Liver (tissue), 9 donors: Measurements from ENCODE around the gene TMEM131. TPM values are rescaled to one million over a fixed set of nuclear protein-coding genes. Genes with fewer than 3 reads are reported as not detected.

Experiments
- DNase-seq: peaks from one replicate; pipeline ENCODE4 v3.0.0-alpha.2; 2017; ENCODE audit warnings: low spot score
- H3K27ac ChIP-seq, 2 donors: one replicate each; pipeline ENCODE4 v1.7.0; 2013; ENCODE audit warnings: inconsistent platforms in 2 of 2, low read length in 2 of 2, control low read depth in 1 of 2, low read depth in 1 of 2, mild to moderate bottlenecking in 1 of 2
- H3K27me3 ChIP-seq, 4 donors: one replicate each; pipeline versions ENCODE4 v1.6.1 to v1.7.0; 2013; ENCODE audit warnings: low read length in 3 of 4, inconsistent platforms in 1 of 4, mild to moderate bottlenecking in 1 of 4, moderate library complexity in 1 of 4; ENCODE audit not compliant: control insufficient read depth in 4 of 4, insufficient read depth in 4 of 4
- H3K36me3 ChIP-seq, 4 donors: one replicate each; pipeline versions ENCODE4 v1.6.1 to v1.7.0; 2013; ENCODE audit warnings: low read length in 3 of 4, mild to moderate bottlenecking in 3 of 4, low read depth in 1 of 4, moderate library complexity in 1 of 4; ENCODE audit not compliant: control insufficient read depth in 4 of 4, insufficient read depth in 3 of 4
- H3K4me1 ChIP-seq, 4 donors: one replicate each; pipeline versions ENCODE4 v1.6.1 to v1.7.0; 2013; ENCODE audit warnings: low read length in 3 of 4, mild to moderate bottlenecking in 3 of 4, moderate library complexity in 1 of 4; ENCODE audit not compliant: control insufficient read depth in 4 of 4, insufficient read depth in 4 of 4
- H3K4me3 ChIP-seq, 3 donors: one replicate each; pipeline versions ENCODE4 v1.6.1 to v1.7.0; 2013; ENCODE audit warnings: low read length in 3 of 3, control low read depth in 1 of 3, low read depth in 1 of 3, mild to moderate bottlenecking in 1 of 3
- H3K9ac ChIP-seq, 2 donors: one replicate each; pipeline ENCODE4 v1.7.0; 2013; ENCODE audit warnings: low read length in 2 of 2, mild to moderate bottlenecking in 2 of 2, moderate library complexity in 2 of 2, control low read depth in 1 of 2, low read depth in 1 of 2
- H3K9me3 ChIP-seq, 4 donors: one replicate each; pipeline versions ENCODE4 v1.6.1 to v1.7.0; 2013; ENCODE audit warnings: low read length in 3 of 4; ENCODE audit not compliant: control insufficient read depth in 4 of 4
- EGR1 ChIP-seq, 2 donors: IDR thresholded peaks; 2 replicates each; pipeline ENCODE4 v1.6.1; 2016 to 2018; ENCODE audit warnings: antibody characterized with exemption in 2 of 2, low read depth in 2 of 2
- FOXA1 ChIP-seq: IDR thresholded peaks from 2 replicates; pipeline ENCODE4 v1.6.1; 2016; ENCODE audit warnings: antibody characterized with exemption
- FOXA2 ChIP-seq: IDR thresholded peaks from 2 replicates; pipeline ENCODE4 v1.6.1; 2016; ENCODE audit warnings: antibody characterized with exemption
- HNF4A ChIP-seq, 2 donors: conservative IDR thresholded peaks; 2 replicates each; pipeline ENCODE4 v1.6.1; 2016; ENCODE audit warnings: antibody characterized with exemption in 2 of 2, mild to moderate bottlenecking in 2 of 2
- HNF4G ChIP-seq: IDR thresholded peaks from 2 replicates; pipeline ENCODE4 v1.6.1; 2016; ENCODE audit warnings: antibody characterized with exemption
- JUND ChIP-seq, 2 donors: IDR thresholded peaks; 2 replicates each; pipeline ENCODE4 v1.6.1; 2016; ENCODE audit warnings: antibody characterized with exemption in 2 of 2
- NR2F2 ChIP-seq: IDR thresholded peaks from 2 replicates; pipeline ENCODE4 v1.6.1; 2016; ENCODE audit warnings: antibody characterized with exemption
- RAD21 ChIP-seq, 2 donors: IDR thresholded peaks; 2 replicates each; pipeline ENCODE4 v1.6.1; 2016; ENCODE audit warnings: antibody characterized with exemption in 2 of 2, mild to moderate bottlenecking in 2 of 2
- RXRA ChIP-seq, 2 donors: IDR thresholded peaks; 2 replicates each; pipeline ENCODE4 v1.6.1; 2017 to 2018; ENCODE audit warnings: antibody characterized with exemption in 2 of 2, mild to moderate bottlenecking in 1 of 2
- SP1 ChIP-seq: IDR thresholded peaks from 2 replicates; pipeline ENCODE4 v1.6.1; 2018; ENCODE audit warnings: antibody characterized with exemption, mild to moderate bottlenecking
- TAF1 ChIP-seq: conservative IDR thresholded peaks from 2 replicates; pipeline ENCODE4 v1.6.1; 2016; ENCODE audit warnings: antibody characterized with exemption, mild to moderate bottlenecking
- YY1 ChIP-seq: IDR thresholded peaks from 2 replicates; pipeline ENCODE4 v1.6.1; 2016; ENCODE audit warnings: antibody characterized with exemption, mild to moderate bottlenecking
- WGBS: extraction: QIAGEN DNeasy Blood & Tissue Kit; methylation state at CpG from one replicate; pipeline ENCODE4 v1.1.7; 2013; 5-methylcytosine and 5-hydroxymethylcytosine counted together
- polyA plus RNA-seq, 2 donors: library from polyadenylated mRNA; stranded (reverse) in 1 of 2; unstranded in 1 of 2; fragments of 200-250 nt in 1 of 2; fragments of >200 nt in 1 of 2; fragmentation: Nextera tagmentation in 1 of 2; extraction: Ambion mirVana in 1 of 2; gene quantifications; one replicate each; pipeline versions ENCODE4 v1.2.1 to v1.2.3, GENCODE V29; 2013 to 2015
- total RNA-seq, 2 donors: library from RNA; depleted of rRNA; stranded (reverse); fragments of >200 nt; gene quantifications; one replicate each; pipeline ENCODE4 v1.2.3, GENCODE V29; 2014
- TF ChIP-seq, protein P1 (sequence below): IDR thresholded peaks from 2 replicates; pipeline ENCODE4 v1.6.1; 2016; ENCODE audit warnings: antibody characterized with exemption
- TF ChIP-seq, protein P2 (sequence below): IDR thresholded peaks from 2 replicates; pipeline ENCODE4 v1.6.1; 2016; ENCODE audit warnings: antibody characterized with exemption, mild to moderate bottlenecking
- TF ChIP-seq, protein P3 (sequence below): IDR thresholded peaks from 2 replicates; pipeline ENCODE4 v1.6.1; 2016; ENCODE audit warnings: antibody characterized with exemption
- TF ChIP-seq, protein P4 (sequence below): IDR thresholded peaks from 2 replicates; pipeline ENCODE4 v1.6.1; 2016; ENCODE audit warnings: antibody characterized with exemption
- TF ChIP-seq, protein P5 (sequence below): fragments of 150-350 bp; IDR thresholded peaks from 2 replicates; pipeline ENCODE4 v1.5.1; 2017; ENCODE audit warnings: improper control_type of control experiment, low read depth, low read length; ENCODE audit not compliant: missing input control
- donor health status: healthy.
- donor health status: healthy.
- donor health status: healthy.
- donor health status: healthy.
- donor health status: healthy.

Gene TMEM131
- total and polyA plus RNA-seq, 4 donors = 6.1 to 22.8 (median 11.2) TPM

DNA sequence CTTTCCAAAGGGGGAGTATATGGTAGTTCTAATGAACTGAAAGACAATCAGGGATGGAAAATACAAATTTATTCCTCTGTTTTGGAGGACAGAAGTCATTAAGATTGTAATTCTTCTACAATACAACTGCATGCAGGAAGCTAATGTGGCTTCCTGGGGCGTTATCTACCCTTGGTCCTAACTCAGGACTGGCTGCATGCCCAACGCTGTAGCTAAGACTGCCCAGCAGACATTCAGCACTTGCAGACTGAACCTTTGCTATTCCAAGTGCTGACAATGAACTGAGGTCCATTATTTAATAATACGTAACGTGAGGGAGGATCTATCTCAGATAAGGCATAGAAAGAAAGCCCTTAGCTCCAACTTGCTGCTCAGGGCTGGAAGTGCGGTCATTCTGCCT, 229.2 kb downstream of the TMEM131 start:
- H3K4me3 ChIP-seq = no peak overlapping the region
- 82% methylated on average over 5 of the region's 5 CpGs for WGBS
- peaks cover 12 to 40% (median 20%) of the 10 kb centered on the region in 4 donors for H3K36me3 ChIP-seq
- TF ChIP-seq HNF4A (conservative IDR thresholded peaks at IDR 0.05) (no peak), FOXA1 (no peak), YY1 (no peak)
- TF ChIP-seq, protein P1, sequence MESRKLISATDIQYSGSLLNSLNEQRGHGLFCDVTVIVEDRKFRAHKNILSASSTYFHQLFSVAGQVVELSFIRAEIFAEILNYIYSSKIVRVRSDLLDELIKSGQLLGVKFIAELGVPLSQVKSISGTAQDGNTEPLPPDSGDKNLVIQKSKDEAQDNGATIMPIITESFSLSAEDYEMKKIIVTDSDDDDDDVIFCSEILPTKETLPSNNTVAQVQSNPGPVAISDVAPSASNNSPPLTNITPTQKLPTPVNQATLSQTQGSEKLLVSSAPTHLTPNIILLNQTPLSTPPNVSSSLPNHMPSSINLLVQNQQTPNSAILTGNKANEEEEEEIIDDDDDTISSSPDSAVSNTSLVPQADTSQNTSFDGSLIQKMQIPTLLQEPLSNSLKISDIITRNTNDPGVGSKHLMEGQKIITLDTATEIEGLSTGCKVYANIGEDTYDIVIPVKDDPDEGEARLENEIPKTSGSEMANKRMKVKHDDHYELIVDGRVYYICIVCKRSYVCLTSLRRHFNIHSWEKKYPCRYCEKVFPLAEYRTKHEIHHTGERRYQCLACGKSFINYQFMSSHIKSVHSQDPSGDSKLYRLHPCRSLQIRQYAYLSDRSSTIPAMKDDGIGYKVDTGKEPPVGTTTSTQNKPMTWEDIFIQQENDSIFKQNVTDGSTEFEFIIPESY = no peak
- TF ChIP-seq, protein P2, sequence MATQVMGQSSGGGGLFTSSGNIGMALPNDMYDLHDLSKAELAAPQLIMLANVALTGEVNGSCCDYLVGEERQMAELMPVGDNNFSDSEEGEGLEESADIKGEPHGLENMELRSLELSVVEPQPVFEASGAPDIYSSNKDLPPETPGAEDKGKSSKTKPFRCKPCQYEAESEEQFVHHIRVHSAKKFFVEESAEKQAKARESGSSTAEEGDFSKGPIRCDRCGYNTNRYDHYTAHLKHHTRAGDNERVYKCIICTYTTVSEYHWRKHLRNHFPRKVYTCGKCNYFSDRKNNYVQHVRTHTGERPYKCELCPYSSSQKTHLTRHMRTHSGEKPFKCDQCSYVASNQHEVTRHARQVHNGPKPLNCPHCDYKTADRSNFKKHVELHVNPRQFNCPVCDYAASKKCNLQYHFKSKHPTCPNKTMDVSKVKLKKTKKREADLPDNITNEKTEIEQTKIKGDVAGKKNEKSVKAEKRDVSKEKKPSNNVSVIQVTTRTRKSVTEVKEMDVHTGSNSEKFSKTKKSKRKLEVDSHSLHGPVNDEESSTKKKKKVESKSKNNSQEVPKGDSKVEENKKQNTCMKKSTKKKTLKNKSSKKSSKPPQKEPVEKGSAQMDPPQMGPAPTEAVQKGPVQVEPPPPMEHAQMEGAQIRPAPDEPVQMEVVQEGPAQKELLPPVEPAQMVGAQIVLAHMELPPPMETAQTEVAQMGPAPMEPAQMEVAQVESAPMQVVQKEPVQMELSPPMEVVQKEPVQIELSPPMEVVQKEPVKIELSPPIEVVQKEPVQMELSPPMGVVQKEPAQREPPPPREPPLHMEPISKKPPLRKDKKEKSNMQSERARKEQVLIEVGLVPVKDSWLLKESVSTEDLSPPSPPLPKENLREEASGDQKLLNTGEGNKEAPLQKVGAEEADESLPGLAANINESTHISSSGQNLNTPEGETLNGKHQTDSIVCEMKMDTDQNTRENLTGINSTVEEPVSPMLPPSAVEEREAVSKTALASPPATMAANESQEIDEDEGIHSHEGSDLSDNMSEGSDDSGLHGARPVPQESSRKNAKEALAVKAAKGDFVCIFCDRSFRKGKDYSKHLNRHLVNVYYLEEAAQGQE = no peak
- no peak for DNase-seq
- no peaks in the 10 kb centered on the region for H3K9me3 ChIP-seq
- H3K27ac ChIP-seq = no peak overlapping the region
- H3K27me3 ChIP-seq = no peaks in the 10 kb centered on the region
- H3K4me1 ChIP-seq = no peaks in the 10 kb centered on the region
- no peak overlapping the region for H3K9ac ChIP-seq

DNA sequence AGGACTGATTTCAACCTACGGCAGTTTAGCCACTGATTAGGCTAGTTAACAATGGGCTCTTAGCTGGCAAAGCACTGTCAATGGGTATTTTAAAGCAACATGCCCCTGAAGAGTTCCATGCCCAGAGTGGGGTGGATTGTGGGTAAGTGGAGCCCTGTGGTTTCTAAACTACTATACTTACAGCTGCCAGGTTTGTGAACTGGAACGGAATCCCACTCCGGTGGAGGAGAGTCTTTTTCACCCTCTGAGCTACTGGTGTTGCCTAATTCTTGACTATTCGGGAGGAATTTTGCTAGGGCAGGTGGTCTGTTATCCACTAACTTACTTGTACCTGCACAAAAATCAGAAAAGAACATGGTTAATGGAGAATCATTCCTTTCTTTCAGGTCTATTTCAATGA, 229.8 kb downstream of the TMEM131 start:
- Histone ChIP-seq H3K4me3 (no peak overlapping the region), H3K4me1 (no peaks in the 10 kb centered on the region), H3K27me3 (no peaks in the 10 kb centered on the region), H3K36me3 (peaks cover 12 to 40% (median 24%) of the 10 kb centered on the region in 4 donors), H3K9ac (no peak overlapping the region), H3K9me3 (no peaks in the 10 kb centered on the region), H3K27ac (no peak overlapping the region)
- WGBS = 97% methylated on average over 4 of the region's 4 CpGs
- TF ChIP-seq RAD21 (IDR thresholded peaks at IDR 0.05) = no peak
- TF ChIP-seq EGR1 (IDR thresholded peaks at IDR 0.05; ENCODE audit: low read depth in 2 of 2) = no peak
- no peak for TF ChIP-seq TAF1
- no peak for TF ChIP-seq YY1
- TF ChIP-seq, protein P1 = no peak
- TF ChIP-seq, protein P3, sequence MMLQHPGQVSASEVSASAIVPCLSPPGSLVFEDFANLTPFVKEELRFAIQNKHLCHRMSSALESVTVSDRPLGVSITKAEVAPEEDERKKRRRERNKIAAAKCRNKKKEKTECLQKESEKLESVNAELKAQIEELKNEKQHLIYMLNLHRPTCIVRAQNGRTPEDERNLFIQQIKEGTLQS = no peak
- TF ChIP-seq, protein P2 = no peak
- TF ChIP-seq SP1 = no peak
- no peak for TF ChIP-seq NR2F2
- no peak for TF ChIP-seq FOXA1
- no peak for TF ChIP-seq FOXA2
- TF ChIP-seq, protein P4, sequence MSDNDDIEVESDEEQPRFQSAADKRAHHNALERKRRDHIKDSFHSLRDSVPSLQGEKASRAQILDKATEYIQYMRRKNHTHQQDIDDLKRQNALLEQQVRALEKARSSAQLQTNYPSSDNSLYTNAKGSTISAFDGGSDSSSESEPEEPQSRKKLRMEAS = no peak
- TF ChIP-seq, protein P5, sequence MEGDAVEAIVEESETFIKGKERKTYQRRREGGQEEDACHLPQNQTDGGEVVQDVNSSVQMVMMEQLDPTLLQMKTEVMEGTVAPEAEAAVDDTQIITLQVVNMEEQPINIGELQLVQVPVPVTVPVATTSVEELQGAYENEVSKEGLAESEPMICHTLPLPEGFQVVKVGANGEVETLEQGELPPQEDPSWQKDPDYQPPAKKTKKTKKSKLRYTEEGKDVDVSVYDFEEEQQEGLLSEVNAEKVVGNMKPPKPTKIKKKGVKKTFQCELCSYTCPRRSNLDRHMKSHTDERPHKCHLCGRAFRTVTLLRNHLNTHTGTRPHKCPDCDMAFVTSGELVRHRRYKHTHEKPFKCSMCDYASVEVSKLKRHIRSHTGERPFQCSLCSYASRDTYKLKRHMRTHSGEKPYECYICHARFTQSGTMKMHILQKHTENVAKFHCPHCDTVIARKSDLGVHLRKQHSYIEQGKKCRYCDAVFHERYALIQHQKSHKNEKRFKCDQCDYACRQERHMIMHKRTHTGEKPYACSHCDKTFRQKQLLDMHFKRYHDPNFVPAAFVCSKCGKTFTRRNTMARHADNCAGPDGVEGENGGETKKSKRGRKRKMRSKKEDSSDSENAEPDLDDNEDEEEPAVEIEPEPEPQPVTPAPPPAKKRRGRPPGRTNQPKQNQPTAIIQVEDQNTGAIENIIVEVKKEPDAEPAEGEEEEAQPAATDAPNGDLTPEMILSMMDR = no peak
- TF ChIP-seq JUND (IDR thresholded peaks at IDR 0.05) = no peak
- no peak for TF ChIP-seq HNF4G
- TF ChIP-seq RXRA (IDR thresholded peaks at IDR 0.05) = no peak
- no peak for DNase-seq
